Gastroesophageal sphincter (tissue), 4 donors: ENCODE data around the gene COL9A2. TPM values are rescaled to one million over a fixed set of nuclear protein-coding genes. Genes with fewer than 3 reads are reported as not detected.

Experiments used
- ATAC-seq: fragments of 150-250 bp; one replicate; pipeline ENCODE4 v1.9.1; 2016; ENCODE audit warnings: mild to moderate bottlenecking, moderate library complexity
- H3K27ac ChIP-seq, 4 donors: fragments of 200-600 bp; sonication (generic) in 3 of 4; 1 replicate in 3 of 4; 2 replicates in 1 of 4; pipeline ENCODE4 v1.5.1; 2016 to 2019
- H3K27me3 ChIP-seq: fragments of 200-600 bp; sonication (generic); one replicate; pipeline ENCODE4 v1.5.1; 2019
- H3K36me3 ChIP-seq, 2 donors: fragments of 200-600 bp; sonication (generic); one replicate each; pipeline ENCODE4 v1.5.1; 2019; ENCODE audit warnings: control low read depth in 1 of 2
- H3K4me1 ChIP-seq, 3 donors: fragments of 200-600 bp; sonication (generic); 1 replicate in 2 of 3; 2 replicates in 1 of 3; pipeline ENCODE4 v1.5.1; 2016 to 2019; ENCODE audit warnings: control low read depth in 2 of 3
- H3K4me3 ChIP-seq, 2 donors: fragments of 200-600 bp; sonication (generic); one replicate each; pipeline ENCODE4 v1.5.1; 2019; ENCODE audit warnings: mild to moderate bottlenecking in 1 of 2, moderate library complexity in 1 of 2
- H3K9me3 ChIP-seq, 3 donors: fragments of 200-600 bp; sonication (generic); one replicate each; pipeline ENCODE4 v1.5.1; 2017 to 2019; ENCODE audit warnings: control low read depth in 2 of 3
- CTCF ChIP-seq, 4 experiments: fragments of 200-600 bp in 2 of 4; fragments of 450-650 bp in 2 of 4; sonication (generic) in 1 of 4; IDR thresholded peaks; one replicate each; pipeline ENCODE4 v1.5.1; 2017 to 2019; ENCODE audit warnings: antibody characterized with exemption in 4 of 4, mild to moderate bottlenecking in 2 of 4, moderate library complexity in 2 of 4
- EP300 ChIP-seq: sonication (generic); formaldehyde crosslinking; IDR thresholded peaks from one replicate; pipeline ENCODE4 v1.6.1; 2017; ENCODE audit warnings: antibody characterized with exemption, mild to moderate bottlenecking
- POLR2A ChIP-seq, 2 donors: fragments of 450-650 bp; IDR thresholded peaks; one replicate each; pipeline ENCODE4 v1.6.1; 2017; ENCODE audit warnings: antibody characterized with exemption in 2 of 2, mild to moderate bottlenecking in 2 of 2, moderate library complexity in 1 of 2
- POLR2AphosphoS5 ChIP-seq: sonication (generic); formaldehyde crosslinking; IDR thresholded peaks from one replicate; pipeline ENCODE4 v1.6.1; 2017; ENCODE audit warnings: antibody characterized with exemption
- WGBS, 2 donors: methylation state at CpG; one replicate each; pipeline ENCODE4 v1.1.5; 2018; ENCODE audit warnings: low coverage in 1 of 2; 5-methylcytosine and 5-hydroxymethylcytosine counted together
- total RNA-seq, 4 donors: library from RNA; depleted of rRNA; stranded (reverse); fragments of >200 nt; gene quantifications; one replicate each; pipeline ENCODE4 v1.1.0, GENCODE V29; 2016

The COL9A2 gene
- total RNA-seq, 4 donors from 2014 or later, result 1.6 to 12.0 (median 4.9) TPM

DNA sequence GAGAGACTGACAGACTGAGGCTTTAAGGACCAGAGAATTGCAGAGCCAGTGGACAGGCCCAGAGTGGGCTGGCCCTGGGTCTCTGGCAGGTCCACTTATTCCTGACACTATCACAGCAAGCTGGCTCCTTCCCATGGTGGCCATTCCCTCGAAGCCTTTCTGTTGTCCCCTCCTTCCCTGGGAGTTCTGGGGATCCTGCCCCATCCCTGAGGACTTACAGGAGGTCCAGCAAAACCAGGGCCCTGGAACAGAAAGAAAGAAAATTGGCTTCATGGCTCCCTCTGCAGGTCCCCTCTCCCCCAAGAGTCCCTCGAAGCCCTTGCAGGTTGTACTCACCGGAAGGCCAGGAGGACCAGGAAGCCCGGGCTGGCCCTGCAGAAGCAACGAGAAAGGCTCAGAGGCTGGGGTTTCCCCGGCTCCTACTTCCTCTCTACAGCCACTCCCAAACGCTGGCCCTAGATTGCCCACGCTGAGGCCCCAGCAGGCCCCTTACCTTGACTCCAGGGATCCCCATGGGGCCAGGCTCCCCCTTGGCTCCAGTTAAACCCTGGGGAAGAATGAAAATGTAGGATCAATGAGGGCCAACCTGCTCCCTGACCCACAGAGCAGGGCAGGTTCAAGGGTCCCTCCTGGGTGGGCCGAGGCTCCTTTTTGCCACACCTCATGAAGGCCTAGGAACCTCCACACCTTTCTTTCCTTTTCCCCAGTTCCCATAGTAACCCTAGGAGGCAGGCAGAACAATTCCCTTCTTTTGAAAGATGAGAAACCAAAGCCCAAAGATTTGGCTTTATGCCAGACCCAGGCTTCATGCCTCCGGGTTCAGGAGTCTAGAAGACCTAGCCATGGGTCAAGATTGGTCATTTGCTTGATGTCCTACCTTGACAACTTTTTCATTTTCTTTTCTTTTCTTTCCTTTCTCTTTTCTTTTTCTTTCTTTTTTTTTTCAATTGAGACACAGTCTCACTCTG is 4.6 kb downstream of the COL9A2 start:
- H3K4me3 ChIP-seq, result no peak overlapping the region
- H3K27ac ChIP-seq, result no peak overlapping the region
- peaks cover 22% of the 10 kb centered on the region for H3K27me3 ChIP-seq
- 40 to 56% methylated on average over 1 to 2 of the region's 10 CpGs for WGBS, 2 donors
- peaks cover 0 to 34% (median 15%) of the 10 kb centered on the region in 3 donors for H3K4me1 ChIP-seq
- no peaks in the 10 kb centered on the region for H3K36me3 ChIP-seq
- H3K9me3 ChIP-seq, result no peaks in the 10 kb centered on the region
- no peak for TF ChIP-seq POLR2AphosphoS5
- no peak for TF ChIP-seq POLR2A (IDR thresholded peaks at IDR 0.05)
- TF ChIP-seq CTCF (IDR thresholded peaks at IDR 0.05), result no peak
- TF ChIP-seq EP300, result no peak
- ATAC-seq, result no peak

DNA sequence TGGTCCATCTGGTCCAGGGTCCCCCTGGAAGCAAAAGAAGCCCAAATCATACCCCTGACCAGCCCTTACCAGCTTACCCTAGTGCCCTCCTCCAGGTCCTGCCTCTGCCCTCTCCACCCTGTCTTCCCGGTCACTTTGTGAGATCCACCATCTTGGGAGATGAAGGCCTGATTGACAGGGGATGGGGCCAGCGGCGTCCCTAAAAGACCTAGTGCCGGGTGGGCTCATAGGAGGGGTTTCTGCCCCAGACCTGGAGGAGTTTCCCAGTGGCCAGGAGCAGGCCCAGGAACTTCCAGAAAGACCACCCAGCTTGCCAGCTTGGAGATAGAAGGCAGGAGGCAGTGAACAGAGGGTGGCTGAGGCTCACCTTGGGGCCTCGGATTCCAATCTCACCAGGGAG is 5.4 kb downstream of the COL9A2 start:
- ATAC-seq, result no peak
- Histone ChIP-seq H3K27ac (no peak overlapping the region), H3K4me1 (peaks cover 0 to 26% (median 13%) of the 10 kb centered on the region in 3 donors), H3K9me3 (no peaks in the 10 kb centered on the region), H3K36me3 (no peaks in the 10 kb centered on the region), H3K4me3 (no peak overlapping the region), H3K27me3 (peaks cover 13% of the 10 kb centered on the region)
- TF ChIP-seq EP300 (no peak), CTCF (IDR thresholded peaks at IDR 0.05) (no peak), POLR2AphosphoS5 (no peak), POLR2A (IDR thresholded peaks at IDR 0.05) (no peak)
- no CpG with 5 or more reads among the region's 5 CpGs for WGBS, 2 donors

DNA sequence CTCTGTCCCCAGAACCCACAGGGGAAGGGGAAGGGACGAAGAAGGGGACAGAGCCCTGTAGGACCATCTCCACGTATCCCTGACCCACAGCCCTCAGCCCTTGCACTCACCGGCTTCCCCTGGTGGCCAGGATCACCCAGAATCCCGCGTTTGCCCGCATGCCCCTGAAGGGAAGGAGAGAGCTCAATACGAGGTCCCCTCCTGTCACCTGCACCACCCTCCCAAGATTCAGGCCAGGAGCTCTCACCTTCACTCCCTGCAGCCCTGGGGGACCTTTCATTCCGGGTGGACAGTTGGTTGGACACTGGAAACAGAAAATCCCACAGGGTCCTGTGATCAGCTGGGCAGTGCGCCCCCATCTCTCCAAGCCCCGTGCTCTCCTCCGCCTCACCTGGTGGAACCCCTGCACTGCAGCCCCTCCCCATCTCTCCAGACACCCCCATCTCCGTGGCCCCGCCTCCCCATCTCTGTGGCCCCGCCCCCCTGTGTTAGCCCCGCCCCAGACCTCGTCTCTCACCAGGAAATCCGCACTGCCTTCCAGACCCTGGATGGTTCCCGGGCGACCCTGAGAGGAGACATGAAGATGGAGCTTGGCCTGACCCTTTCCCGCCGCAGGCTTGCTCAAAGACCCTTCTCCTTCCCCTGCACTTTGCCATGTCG is 6.0 kb downstream of the COL9A2 start:
- ATAC-seq, result no peak
- H3K4me1 ChIP-seq, result peaks cover 0 to 20% (median 8%) of the 10 kb centered on the region in 3 donors
- H3K27ac ChIP-seq, result no peak overlapping the region
- no peak for TF ChIP-seq EP300
- TF ChIP-seq POLR2A (IDR thresholded peaks at IDR 0.05), result no peak
- no peak for TF ChIP-seq CTCF (IDR thresholded peaks at IDR 0.05)
- no peak for TF ChIP-seq POLR2AphosphoS5
- H3K4me3 ChIP-seq, result no peak overlapping the region
- no peaks in the 10 kb centered on the region for H3K9me3 ChIP-seq
- peaks cover 7% of the 10 kb centered on the region for H3K27me3 ChIP-seq
- H3K36me3 ChIP-seq, result no peaks in the 10 kb centered on the region
- 60 to 70% methylated on average over 2 to 5 of the region's 22 CpGs for WGBS, 2 donors

DNA sequence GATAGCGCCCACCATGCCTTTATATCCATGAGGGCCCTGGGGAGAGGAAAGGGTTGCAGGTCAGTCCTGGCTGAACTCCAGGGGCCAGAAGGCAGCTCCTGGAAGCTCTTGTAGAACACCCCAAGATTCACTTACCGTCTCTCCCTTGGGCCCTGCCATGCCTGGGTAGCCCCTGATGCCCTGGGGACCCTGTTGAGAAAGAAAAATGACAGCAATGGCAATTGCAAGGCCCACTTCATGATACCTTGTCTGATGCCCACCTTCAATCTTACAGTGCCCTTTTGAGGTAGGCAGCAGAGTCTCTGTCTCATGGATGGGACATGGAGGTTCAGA is 7.0 kb downstream of the COL9A2 start:
- no CpG with 5 or more reads among the region's 2 CpGs for WGBS, 2 donors

More for the DNA sequence above, 7.0 kb downstream of the COL9A2 start:
- Histone ChIP-seq H3K4me3 (no peak overlapping the region), H3K27ac (no peak overlapping the region), H3K9me3 (no peaks in the 10 kb centered on the region), H3K4me1 (peaks cover 0 to 10% (median 8%) of the 10 kb centered on the region in 3 donors), H3K27me3 (no peaks in the 10 kb centered on the region), H3K36me3 (no peaks in the 10 kb centered on the region)
- no peak for ATAC-seq
- TF ChIP-seq POLR2A (IDR thresholded peaks at IDR 0.05), result no peak
- TF ChIP-seq CTCF (IDR thresholded peaks at IDR 0.05), result no peak
- no peak for TF ChIP-seq POLR2AphosphoS5
- no peak for TF ChIP-seq EP300
